B cell (primary cell): ENCODE measurements around the gene SFMBT1.

ENCODE experiments used
- EZH2 ChIP-seq: IDR thresholded peaks from 2 replicates; pipeline ENCODE4 v1.6.1; 2012; ENCODE audit warnings: borderline replicate concordance, low read depth, mild to moderate bottlenecking, moderate library complexity, low read length; ENCODE audit not compliant: insufficient read depth, poor library complexity, severe bottlenecking
- TF ChIP-seq, protein P1 (sequence below): fragments of 200-600 bp; IDR thresholded peaks from one replicate; pipeline ENCODE4 v1.8.0; 2022; ENCODE audit warnings: antibody characterized with exemption, mild to moderate bottlenecking

DNA sequence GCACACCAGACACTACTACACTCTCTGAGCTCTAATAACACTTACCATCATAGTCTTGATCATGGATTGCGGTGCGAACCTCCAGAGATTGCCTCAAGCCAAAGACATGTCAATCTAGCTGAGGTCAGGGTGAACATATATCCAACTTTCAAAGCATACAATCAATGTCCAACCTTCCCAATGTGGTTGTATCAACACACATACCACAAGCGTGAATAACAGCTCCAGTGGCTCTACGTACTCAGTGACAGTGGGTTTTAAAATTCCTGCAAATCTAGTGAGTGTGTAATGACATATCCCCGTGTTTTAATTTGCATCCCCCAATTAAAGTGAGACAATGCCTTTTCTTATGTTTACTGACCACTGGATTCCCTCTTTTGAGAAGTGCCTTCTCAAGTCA lies 29.6 kb downstream of the SFMBT1 start:
- TF ChIP-seq, protein P1, sequence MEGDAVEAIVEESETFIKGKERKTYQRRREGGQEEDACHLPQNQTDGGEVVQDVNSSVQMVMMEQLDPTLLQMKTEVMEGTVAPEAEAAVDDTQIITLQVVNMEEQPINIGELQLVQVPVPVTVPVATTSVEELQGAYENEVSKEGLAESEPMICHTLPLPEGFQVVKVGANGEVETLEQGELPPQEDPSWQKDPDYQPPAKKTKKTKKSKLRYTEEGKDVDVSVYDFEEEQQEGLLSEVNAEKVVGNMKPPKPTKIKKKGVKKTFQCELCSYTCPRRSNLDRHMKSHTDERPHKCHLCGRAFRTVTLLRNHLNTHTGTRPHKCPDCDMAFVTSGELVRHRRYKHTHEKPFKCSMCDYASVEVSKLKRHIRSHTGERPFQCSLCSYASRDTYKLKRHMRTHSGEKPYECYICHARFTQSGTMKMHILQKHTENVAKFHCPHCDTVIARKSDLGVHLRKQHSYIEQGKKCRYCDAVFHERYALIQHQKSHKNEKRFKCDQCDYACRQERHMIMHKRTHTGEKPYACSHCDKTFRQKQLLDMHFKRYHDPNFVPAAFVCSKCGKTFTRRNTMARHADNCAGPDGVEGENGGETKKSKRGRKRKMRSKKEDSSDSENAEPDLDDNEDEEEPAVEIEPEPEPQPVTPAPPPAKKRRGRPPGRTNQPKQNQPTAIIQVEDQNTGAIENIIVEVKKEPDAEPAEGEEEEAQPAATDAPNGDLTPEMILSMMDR: no peak
- TF ChIP-seq EZH2: no peak
